CD4-positive, CD25-positive, alpha-beta regulatory T cell (primary cell): ENCODE results near the gene GABRG3. TPM values are rescaled to one million over a fixed set of nuclear protein-coding genes. Genes with fewer than 3 reads are reported as not detected.
A peak's percentile ranks its signal among the peaks of the same experiment; 100 is the strongest.

Experiments
- ATAC-seq, 2 donors: fragments of 150-1000 bp; cut with Tn5 transposase; one replicate each; pipeline ENCODE4 v1.10.0; 2021; ENCODE audit warnings: low read depth in 2 of 2, moderate number of reproducible peaks in 2 of 2, moderate library complexity in 1 of 2
- DNase-seq, 3 donors: peaks; one replicate each; pipeline versions ENCODE4 v3.0.0 to v3.0.0-alpha.2; 2012 to 2022; ENCODE audit warnings: mixed read lengths in 1 of 3
- H3K27ac ChIP-seq: one replicate; pipeline ENCODE4 v1.7.0; 2013; ENCODE audit warnings: mild to moderate bottlenecking, low read length; ENCODE audit not compliant: insufficient read depth, poor library complexity, severe bottlenecking
- H3K27me3 ChIP-seq: one replicate; pipeline ENCODE4 v1.7.0; 2013; ENCODE audit warnings: low read length; ENCODE audit not compliant: control insufficient read depth, insufficient read depth
- H3K36me3 ChIP-seq: one replicate; pipeline ENCODE4 v1.7.0; 2013; ENCODE audit warnings: mild to moderate bottlenecking, low read length, moderate library complexity; ENCODE audit not compliant: control insufficient read depth, insufficient read depth
- H3K4me1 ChIP-seq: 2 replicates; pipeline ENCODE4 v1.7.0; 2013; ENCODE audit warnings: mild to moderate bottlenecking, low read length; ENCODE audit not compliant: insufficient read depth, control insufficient read depth, poor library complexity, severe bottlenecking
- H3K4me3 ChIP-seq: one replicate; pipeline ENCODE4 v1.7.0; 2013; ENCODE audit warnings: low read depth, mild to moderate bottlenecking, low read length, moderate library complexity
- H3K9me3 ChIP-seq, 2 experiments: 1 replicate in 1 of 2; 2 replicates in 1 of 2; pipeline ENCODE4 v1.7.0; 2013; ENCODE audit warnings: low read length in 2 of 2, mild to moderate bottlenecking in 1 of 2, moderate library complexity in 1 of 2; ENCODE audit not compliant: control insufficient read depth in 2 of 2
- H3K27ac Mint-ChIP-seq, 3 donors: one replicate each; pipeline ENCODE4 v1.8.0; 2020 to 2022; ENCODE audit warnings: mild to moderate bottlenecking in 3 of 3, mixed read lengths in 3 of 3, moderate library complexity in 2 of 3
- H3K27me3 Mint-ChIP-seq: one replicate; pipeline ENCODE4 v1.8.0; 2022; ENCODE audit warnings: mild to moderate bottlenecking, mixed read lengths
- H3K36me3 Mint-ChIP-seq: one replicate; pipeline ENCODE4 v1.8.0; 2020; ENCODE audit warnings: mixed read lengths
- H3K4me1 Mint-ChIP-seq, 4 donors: one replicate each; pipeline ENCODE4 v1.8.0; 2020 to 2022; ENCODE audit warnings: mixed read lengths in 4 of 4, mild to moderate bottlenecking in 1 of 4
- H3K4me3 Mint-ChIP-seq, 4 donors: one replicate each; pipeline ENCODE4 v1.8.0; 2020 to 2022; ENCODE audit warnings: mild to moderate bottlenecking in 4 of 4, mixed read lengths in 4 of 4, moderate library complexity in 3 of 4
- H3K9me3 Mint-ChIP-seq, 7 donors: one replicate each; pipeline ENCODE4 v1.8.0; 2020 to 2022; ENCODE audit warnings: mixed read lengths in 7 of 7, mild to moderate bottlenecking in 3 of 7, moderate library complexity in 2 of 7
- polyA plus RNA-seq, 4 donors: library from polyadenylated mRNA; unstranded; fragments of 300-500 nt; fragmentation: Illumina TruSeq; gene quantifications; one replicate each; pipeline ENCODE4 v1.2.3, GENCODE V29; 2021
- total RNA-seq: library from RNA; stranded (reverse); gene quantifications from one replicate; pipeline ENCODE4 v1.2.3, GENCODE V29; 2022

The GABRG3 gene
- total and polyA plus RNA-seq, 5 donors from 2014 or later, result not detected

DNA sequence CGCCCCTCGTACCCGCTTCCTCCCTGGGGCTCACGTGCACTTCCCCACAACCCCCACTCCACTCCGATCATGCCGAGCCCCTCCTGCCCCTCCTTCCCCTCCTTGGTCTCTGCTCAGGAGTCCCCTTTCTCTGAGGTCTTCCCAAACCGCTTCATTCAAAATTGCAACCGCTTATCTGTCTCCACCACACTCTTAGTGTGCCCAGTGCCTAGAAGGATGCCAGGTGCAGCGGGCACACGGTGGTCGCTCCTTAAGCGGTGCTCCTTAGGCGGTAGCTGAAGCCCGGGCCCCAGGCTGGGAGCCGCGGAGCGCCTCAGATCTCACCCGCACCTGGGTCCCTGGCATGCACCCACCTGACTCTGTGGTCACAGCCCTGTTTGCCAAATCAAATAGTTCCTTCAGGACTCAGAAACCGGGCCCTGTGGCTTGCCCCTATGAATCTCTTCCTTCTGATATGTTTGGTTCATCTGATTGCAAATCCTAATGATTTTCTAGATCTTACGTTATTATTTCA lies 603.6 kb downstream of the GABRG3 start:
- DNase-seq, result no peak
- no peaks in the 10 kb centered on the region for H3K27me3 ChIP-seq

DNA sequence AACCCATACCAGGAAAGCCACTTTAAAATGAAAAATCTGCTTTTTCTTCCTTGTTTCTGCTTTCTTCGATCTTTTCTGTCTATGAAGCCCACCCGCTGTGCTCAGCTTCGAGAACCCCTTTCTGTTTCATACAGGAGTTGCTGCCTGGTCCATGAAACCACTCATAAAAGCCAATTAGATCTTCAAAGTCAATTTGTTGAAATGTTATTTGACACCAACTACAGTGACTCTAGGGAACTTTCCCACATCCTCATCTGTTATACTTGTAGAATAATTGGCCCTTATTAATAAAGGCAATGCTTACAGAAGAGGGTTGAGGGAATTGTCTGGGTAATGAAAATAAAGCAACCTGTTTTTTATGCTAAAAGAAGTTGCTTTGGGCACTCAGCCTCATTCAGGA lies 604.5 kb downstream of the GABRG3 start:
- no peak overlapping the region for H3K4me3 ChIP-seq
- no peak for ATAC-seq
- H3K9me3 ChIP-seq, result peaks cover 0 to 15% of the 10 kb centered on the region in 2 experiments
- no peaks in the 10 kb centered on the region for H3K36me3 ChIP-seq
- Mint-ChIP-seq H3K27me3 (no peaks in the 10 kb centered on the region), H3K9me3 (peaks cover 0 to 14% (median 4%) of the 10 kb centered on the region in 7 donors), H3K4me3 (no peak overlapping the region), H3K27ac (no peak overlapping the region), H3K4me1 (no peaks in the 10 kb centered on the region), H3K36me3 (no peaks in the 10 kb centered on the region)
- no peaks in the 10 kb centered on the region for H3K27me3 ChIP-seq
- DNase-seq, result no peak
- no peaks in the 10 kb centered on the region for H3K4me1 ChIP-seq
- no peak overlapping the region for H3K27ac ChIP-seq

More for the DNA sequence above, 603.6 kb downstream of the GABRG3 start:
- peaks cover 0 to 14% (median 4%) of the 10 kb centered on the region in 7 donors for H3K9me3 Mint-ChIP-seq
- H3K36me3 ChIP-seq, result no peaks in the 10 kb centered on the region
- no peak for ATAC-seq
- H3K4me3 ChIP-seq, result no peak overlapping the region
- no peak overlapping the region for H3K27ac ChIP-seq
- no peaks in the 10 kb centered on the region for H3K36me3 Mint-ChIP-seq
- no peak overlapping the region for H3K27ac Mint-ChIP-seq
- H3K9me3 ChIP-seq, result peaks cover 0 to 7% of the 10 kb centered on the region in 2 experiments
- no peaks in the 10 kb centered on the region for H3K4me1 ChIP-seq
- H3K27me3 Mint-ChIP-seq, result no peaks in the 10 kb centered on the region
- H3K4me3 Mint-ChIP-seq, result no peak overlapping the region
- H3K4me1 Mint-ChIP-seq, result no peaks in the 10 kb centered on the region

DNA sequence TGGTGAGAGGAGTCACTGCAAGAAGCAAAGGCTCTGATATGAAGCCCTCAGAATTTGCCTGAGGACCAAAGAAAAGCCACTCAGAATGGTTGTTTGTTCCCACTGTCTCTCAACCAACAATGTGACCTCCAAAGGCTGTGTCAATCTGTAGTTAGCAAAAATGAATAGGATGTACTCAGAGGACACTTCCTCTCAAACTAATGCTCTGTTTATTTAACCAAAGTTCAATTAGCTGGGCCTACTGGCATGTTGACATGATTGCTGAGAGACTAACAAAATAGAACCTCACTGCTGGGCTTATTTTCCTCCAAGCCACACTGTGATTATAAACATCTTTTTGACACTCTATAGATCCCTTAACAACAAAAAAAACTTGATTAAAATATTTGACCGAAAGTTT lies 605.6 kb downstream of the GABRG3 start:
- no peaks in the 10 kb centered on the region for H3K36me3 Mint-ChIP-seq
- H3K27me3 Mint-ChIP-seq, result no peaks in the 10 kb centered on the region
- Histone ChIP-seq H3K9me3 (peaks cover 0 to 15% of the 10 kb centered on the region in 2 experiments), H3K27ac (no peak overlapping the region), H3K4me3 (no peak overlapping the region), H3K4me1 (no peaks in the 10 kb centered on the region), H3K27me3 (no peaks in the 10 kb centered on the region), H3K36me3 (no peaks in the 10 kb centered on the region)
- no peak overlapping the region for H3K4me3 Mint-ChIP-seq
- no peak for ATAC-seq
- no peak for DNase-seq
- no peaks in the 10 kb centered on the region for H3K4me1 Mint-ChIP-seq
- H3K27ac Mint-ChIP-seq, result no peak overlapping the region
- peaks cover 0 to 12% (median 4%) of the 10 kb centered on the region in 7 donors for H3K9me3 Mint-ChIP-seq

DNA sequence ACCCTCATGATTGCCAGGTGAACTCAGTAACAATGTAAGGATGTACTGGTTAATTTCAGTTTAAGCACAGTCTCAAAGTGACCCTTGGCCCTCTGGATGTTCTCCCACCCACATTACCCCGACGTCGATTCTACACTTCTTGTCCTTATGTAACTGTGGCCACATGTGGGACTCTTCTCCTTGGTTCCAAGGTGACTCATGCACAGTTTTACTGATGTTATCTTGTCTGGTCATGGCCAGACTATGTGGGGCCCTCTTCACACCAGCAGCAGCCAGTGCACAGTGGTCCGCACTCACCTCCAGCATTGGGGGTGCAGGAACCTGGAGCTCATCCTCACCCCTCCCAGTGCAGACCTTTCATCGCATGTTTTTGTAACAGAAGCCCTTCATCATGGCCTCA lies 608.8 kb downstream of the GABRG3 start:
- Histone ChIP-seq H3K4me1 (no peaks in the 10 kb centered on the region), H3K27me3 (no peaks in the 10 kb centered on the region), H3K9me3 (peaks cover 0 to 15% of the 10 kb centered on the region in 2 experiments), H3K4me3 (no peak overlapping the region), H3K36me3 (no peaks in the 10 kb centered on the region), H3K27ac (no peak overlapping the region)
- no peak overlapping the region for H3K4me3 Mint-ChIP-seq
- DNase-seq (no peak), ATAC-seq (no peak)
- H3K36me3 Mint-ChIP-seq, result no peaks in the 10 kb centered on the region
- no peak overlapping the region for H3K27ac Mint-ChIP-seq
- no peaks in the 10 kb centered on the region for H3K4me1 Mint-ChIP-seq
- peaks cover 0 to 15% (median 4%) of the 10 kb centered on the region in 7 donors for H3K9me3 Mint-ChIP-seq
- no peaks in the 10 kb centered on the region for H3K27me3 Mint-ChIP-seq

DNA sequence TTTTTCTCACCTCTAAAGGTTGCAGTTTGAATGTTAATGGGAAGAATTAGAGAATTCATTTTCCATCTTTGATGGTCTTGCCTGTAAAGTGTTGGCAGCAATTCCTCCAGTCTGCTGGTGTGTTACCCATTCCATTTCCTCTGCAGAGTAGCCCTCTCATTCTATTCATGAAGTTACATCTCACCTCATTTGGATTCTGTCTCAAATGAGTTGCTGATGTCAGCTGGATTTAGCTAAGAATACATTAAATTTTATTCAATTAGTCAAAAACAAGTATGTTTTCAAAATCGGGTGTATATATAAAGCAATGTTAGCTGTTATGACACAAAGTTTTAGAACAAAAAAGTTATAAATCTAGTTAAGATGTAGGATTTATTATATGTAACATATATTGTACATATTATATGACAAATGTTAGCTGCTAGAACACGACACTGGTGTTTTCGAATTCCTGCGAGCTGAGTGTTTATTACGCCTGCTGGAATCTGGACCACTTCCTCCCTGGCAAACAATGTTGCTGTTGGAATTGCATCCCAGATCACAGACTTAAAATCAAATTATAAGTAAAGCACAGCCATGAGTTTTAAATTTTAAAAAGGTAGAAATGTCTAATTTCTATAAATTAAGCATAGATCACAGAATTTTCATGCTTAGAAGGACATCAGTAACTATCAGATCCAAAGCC lies 611.9 kb downstream of the GABRG3 start:
- no peaks in the 10 kb centered on the region for H3K36me3 ChIP-seq

DNA sequence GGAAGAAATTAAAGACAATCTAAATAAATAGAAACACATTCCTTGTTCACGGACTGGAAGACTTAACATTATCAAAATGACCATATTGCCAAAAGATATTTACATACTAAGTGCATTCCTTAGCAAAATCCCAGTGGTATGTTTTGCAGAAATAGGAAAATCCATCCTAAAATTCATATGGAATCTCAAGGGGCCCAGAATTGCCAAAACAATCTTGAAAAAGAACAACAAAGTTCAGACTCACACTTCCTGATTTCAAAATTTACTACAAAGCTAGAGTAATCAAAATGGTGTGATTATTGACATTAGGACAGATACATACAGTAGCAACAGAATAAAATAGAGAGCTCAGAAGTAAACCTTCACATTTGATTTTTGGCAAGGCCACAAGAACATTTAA lies 612.7 kb downstream of the GABRG3 start:
- peaks cover 0 to 6% (median 1%) of the 10 kb centered on the region in 7 donors for H3K9me3 Mint-ChIP-seq

More for the DNA sequence above, 611.9 kb downstream of the GABRG3 start:
- Histone ChIP-seq H3K27me3 (no peaks in the 10 kb centered on the region), H3K9me3 (peaks cover 0 to 9% of the 10 kb centered on the region in 2 experiments), H3K4me3 (no peak overlapping the region), H3K27ac (no peak overlapping the region), H3K4me1 (no peaks in the 10 kb centered on the region)
- peaks cover 0 to 11% (median 1%) of the 10 kb centered on the region in 7 donors for H3K9me3 Mint-ChIP-seq
- H3K4me1 Mint-ChIP-seq, result no peaks in the 10 kb centered on the region
- no peaks in the 10 kb centered on the region for H3K36me3 Mint-ChIP-seq
- H3K27me3 Mint-ChIP-seq, result no peaks in the 10 kb centered on the region
- no peak overlapping the region for H3K4me3 Mint-ChIP-seq
- DNase-seq (no peak), ATAC-seq (no peak)
- H3K27ac Mint-ChIP-seq, result no peak overlapping the region

DNA sequence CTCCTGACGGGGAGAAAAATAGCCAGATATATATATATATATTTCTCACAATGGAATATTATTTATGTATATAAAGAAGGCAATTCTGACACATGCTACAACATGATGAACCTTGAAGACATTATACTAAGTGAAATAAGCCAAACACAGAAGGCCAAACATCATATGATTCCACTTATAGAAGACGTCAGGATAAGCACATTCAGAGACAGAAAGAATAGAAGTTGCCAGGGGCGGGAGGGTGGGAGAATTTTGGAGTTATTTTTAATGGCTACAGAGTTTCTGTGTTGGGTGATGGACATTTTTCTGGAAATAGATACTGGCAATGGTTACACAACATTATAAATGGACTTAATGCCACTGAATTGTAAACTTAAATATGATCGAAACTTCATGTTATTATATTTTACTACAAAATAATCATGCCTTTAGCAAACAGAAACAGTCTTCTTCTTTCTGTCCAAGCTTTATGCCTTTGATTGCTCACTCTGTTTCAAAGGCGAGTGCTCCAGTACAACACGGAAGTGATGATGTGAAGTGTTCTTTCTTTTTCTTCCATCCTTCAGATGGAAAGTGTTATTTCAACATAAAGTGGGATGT lies 614.2 kb downstream of the GABRG3 start:
- peaks cover 0 to 3% of the 10 kb centered on the region in 2 experiments for H3K9me3 ChIP-seq
- H3K9me3 Mint-ChIP-seq, result peaks cover 4 to 12% (median 6%) of the 10 kb centered on the region in 7 donors
- ATAC-seq, result no peak
- H3K27ac Mint-ChIP-seq, result no peak overlapping the region
- no peaks in the 10 kb centered on the region for H3K4me1 Mint-ChIP-seq
- DNase-seq, result no peak
- H3K36me3 ChIP-seq, result no peaks in the 10 kb centered on the region
- H3K4me3 ChIP-seq, result no peak overlapping the region
- H3K27me3 ChIP-seq, result no peaks in the 10 kb centered on the region
- no peaks in the 10 kb centered on the region for H3K36me3 Mint-ChIP-seq
- no peak overlapping the region for H3K27ac ChIP-seq
- H3K4me3 Mint-ChIP-seq, result no peak overlapping the region
- no peaks in the 10 kb centered on the region for H3K4me1 ChIP-seq
- no peaks in the 10 kb centered on the region for H3K27me3 Mint-ChIP-seq

More for the DNA sequence above, 612.7 kb downstream of the GABRG3 start:
- no peaks in the 10 kb centered on the region for H3K27me3 Mint-ChIP-seq
- no peaks in the 10 kb centered on the region for H3K36me3 ChIP-seq
- H3K4me3 Mint-ChIP-seq, result no peak overlapping the region
- peak overlapping the region in 1 of 3 donors; percentile 48 for H3K27ac Mint-ChIP-seq
- no peak for DNase-seq
- no peaks in the 10 kb centered on the region for H3K36me3 Mint-ChIP-seq
- ATAC-seq, result no peak
- no peaks in the 10 kb centered on the region for H3K4me1 ChIP-seq
- H3K27me3 ChIP-seq, result no peaks in the 10 kb centered on the region
- H3K27ac ChIP-seq, result no peak overlapping the region
- peaks cover 0 to 9% of the 10 kb centered on the region in 2 experiments for H3K9me3 ChIP-seq
- no peaks in the 10 kb centered on the region for H3K4me1 Mint-ChIP-seq
- H3K4me3 ChIP-seq, result no peak overlapping the region
